GM20431 (cell line): Measurements from ENCODE around the gene GNRHR.
"Not testable (repeated sequence)": the region's sequence is repeated elsewhere in the genome, so short reads cannot be mapped to it uniquely, and the experiment has no call there.

ENCODE experiments used
- in situ Hi-C: fragments of 300-500 bp; cut with MseI, MboI; formaldehyde crosslinking; loops from one replicate; pipeline ENCODE4 v1.15.0; 2020; ENCODE audit warnings: low sequenced_read_pairs; ENCODE audit not compliant: unreplicated experiment

Gene GNRHR

GRCh38 chr4:67735325-67735724 is 18.9 kb downstream of the GNRHR start:
- in situ Hi-C loops = no loop called here

- in situ Hi-C loops = not testable (repeated sequence)
Measured at GRCh38 chr4:67730511-67730910, 23.7 kb downstream of the GNRHR start.

GRCh38 chr4:67727124-67727850 is 26.9 kb downstream of the GNRHR start:
- in situ Hi-C loops = no loop called here

GRCh38 chr4:67725981-67726380 is 28.2 kb downstream of the GNRHR start:
- in situ Hi-C loops = no loop called here

- in situ Hi-C loops = no loop called here
Measured at GRCh38 chr4:67725132-67725531, 29.1 kb downstream of the GNRHR start.

- in situ Hi-C loops = no loop called here
Measured at GRCh38 chr4:67723949-67724348, 30.2 kb downstream of the GNRHR start.

- in situ Hi-C loops = no loop called here
Measured at GRCh38 chr4:67723341-67723740, 30.8 kb downstream of the GNRHR start.

GRCh38 chr4:67721770-67722597 is 32.2 kb downstream of the GNRHR start:
- in situ Hi-C loops = no loop called here

GRCh38 chr4:67721315-67721769 is 32.8 kb downstream of the GNRHR start:
- in situ Hi-C loops = no loop called here

- in situ Hi-C loops = no loop called here
Measured at GRCh38 chr4:67719953-67720617, 34.1 kb downstream of the GNRHR start.

- in situ Hi-C loops = no loop called here
Measured at GRCh38 chr4:67718848-67719247, 35.3 kb downstream of the GNRHR start.

GRCh38 chr4:67717586-67717985 is 36.6 kb downstream of the GNRHR start:
- in situ Hi-C loops = no loop called here

GRCh38 chr4:67714955-67715354 is 39.2 kb downstream of the GNRHR start:
- in situ Hi-C loops = no loop called here

GRCh38 chr4:67714248-67714583 is 40.0 kb downstream of the GNRHR start:
- in situ Hi-C loops = no loop called here

- in situ Hi-C loops = no loop called here
Measured at GRCh38 chr4:67713529-67714247, 40.5 kb downstream of the GNRHR start.

- in situ Hi-C loops = no loop called here
Measured at GRCh38 chr4:67712650-67713528, 41.3 kb downstream of the GNRHR start.

GRCh38 chr4:67712000-67712625 is 42.1 kb downstream of the GNRHR start:
- in situ Hi-C loops = no loop called here

GRCh38 chr4:67706682-67707081 is 47.5 kb downstream of the GNRHR start:
- in situ Hi-C loops = not testable (repeated sequence)

- in situ Hi-C loops = no loop called here
Measured at GRCh38 chr4:67704843-67705242, 49.3 kb downstream of the GNRHR start.
